ENCODE results near the gene KCNIP1. TPM values are rescaled to one million over a fixed set of nuclear protein-coding genes. Genes with fewer than 3 reads are reported as not detected.

The KCNIP1 gene
- total RNA-seq, 3 donors from 2014 or later (not counting 1 experiment from before 2014, with no cell fraction given), result not detected

GRCh38 chr5:170738840-170739239 is 235.0 kb downstream of the KCNIP1 start:
- Mint-ChIP-seq H3K9me3 (peaks cover 0 to 5% of the 10 kb centered on the region in 2 donors), H3K27me3 (ENCODE audit: low read depth in 2 of 2) (peaks cover 16 to 44% of the 10 kb centered on the region in 2 donors), H3K36me3 (no peaks in the 10 kb centered on the region), H3K27ac (no peak overlapping the region), H3K4me3 (no peak overlapping the region), H3K4me1 (peaks cover 0 to under 1% of the 10 kb centered on the region in 2 donors)
- TF ChIP-seq CTCF (IDR thresholded peaks at IDR 0.05), result no peak
- no peaks in the 10 kb centered on the region for H3K36me3 ChIP-seq (ENCODE audit: control insufficient read depth, insufficient read depth, low read length)
- no peak overlapping the region for H3K4me3 ChIP-seq (ENCODE audit: low read length)
- ATAC-seq (no peak), DNase-seq (no peak)
- H3K9me3 ChIP-seq (ENCODE audit: control insufficient read depth, insufficient read depth, low read length), result no peaks in the 10 kb centered on the region
- H3K27ac ChIP-seq (ENCODE audit: low read length), result no peak overlapping the region
- intact Hi-C loops (cut with micrococcal nuclease), result no loop called here
- no peaks in the 10 kb centered on the region for H3K4me1 ChIP-seq (ENCODE audit: control insufficient read depth, insufficient read depth, low read length)
- WGBS (ENCODE audit: insufficient coverage), result 67% methylated on average over 3 of the region's 3 CpGs
- H3K27me3 ChIP-seq (ENCODE audit: control insufficient read depth, insufficient read depth, low read length), result no peaks in the 10 kb centered on the region

- intact Hi-C loops (cut with micrococcal nuclease), result no loop called here
- Mint-ChIP-seq H3K27me3 (ENCODE audit: low read depth in 2 of 2) (peaks cover 21 to 44% of the 10 kb centered on the region in 2 donors), H3K4me1 (peaks cover 0 to 6% of the 10 kb centered on the region in 2 donors), H3K9me3 (peaks cover 0 to 5% of the 10 kb centered on the region in 2 donors), H3K36me3 (no peaks in the 10 kb centered on the region), H3K27ac (no peak overlapping the region), H3K4me3 (no peak overlapping the region)
- Histone ChIP-seq H3K27ac (ENCODE audit: low read length) (no peak overlapping the region), H3K4me3 (ENCODE audit: low read length) (no peak overlapping the region), H3K36me3 (ENCODE audit: control insufficient read depth, insufficient read depth, low read length) (no peaks in the 10 kb centered on the region), H3K4me1 (ENCODE audit: control insufficient read depth, insufficient read depth, low read length) (peaks cover 4% of the 10 kb centered on the region), H3K27me3 (ENCODE audit: control insufficient read depth, insufficient read depth, low read length) (no peaks in the 10 kb centered on the region), H3K9me3 (ENCODE audit: control insufficient read depth, insufficient read depth, low read length) (no peaks in the 10 kb centered on the region)
- DNase-seq, result no peak
- TF ChIP-seq CTCF (IDR thresholded peaks at IDR 0.05), result no peak
- ATAC-seq, result no peak
- WGBS (ENCODE audit: insufficient coverage), result 90% methylated on average over 4 of the region's 4 CpGs
Measured at GRCh38 chr5:170739446-170739845, 235.6 kb downstream of the KCNIP1 start.

GRCh38 chr5:170740551-170741205 is 236.9 kb downstream of the KCNIP1 start:
- TF ChIP-seq CTCF (IDR thresholded peaks at IDR 0.05), result no peak
- Mint-ChIP-seq H3K4me3 (no peak overlapping the region), H3K9me3 (peaks cover 0 to 2% of the 10 kb centered on the region in 2 donors), H3K27ac (no peak overlapping the region), H3K36me3 (no peaks in the 10 kb centered on the region), H3K27me3 (ENCODE audit: low read depth in 2 of 2) (peaks cover 18 to 34% of the 10 kb centered on the region in 2 donors), H3K4me1 (peaks cover 0 to 6% of the 10 kb centered on the region in 2 donors)
- no peak for DNase-seq
- no peaks in the 10 kb centered on the region for H3K9me3 ChIP-seq (ENCODE audit: control insufficient read depth, insufficient read depth, low read length)
- H3K27ac ChIP-seq (ENCODE audit: low read length), result no peak overlapping the region
- H3K27me3 ChIP-seq (ENCODE audit: control insufficient read depth, insufficient read depth, low read length), result peaks cover 2% of the 10 kb centered on the region
- H3K36me3 ChIP-seq (ENCODE audit: control insufficient read depth, insufficient read depth, low read length), result no peaks in the 10 kb centered on the region
- H3K4me1 ChIP-seq (ENCODE audit: control insufficient read depth, insufficient read depth, low read length), result peaks cover 7% of the 10 kb centered on the region
- intact Hi-C loops (cut with micrococcal nuclease), result no loop called here
- no peak overlapping the region for H3K4me3 ChIP-seq (ENCODE audit: low read length)
- WGBS (ENCODE audit: insufficient coverage), result 93% methylated on average over 3 of the region's 3 CpGs
- ATAC-seq, result no peak

- peaks cover 0 to 6% of the 10 kb centered on the region in 2 donors for H3K4me1 Mint-ChIP-seq
- H3K36me3 ChIP-seq (ENCODE audit: control insufficient read depth, insufficient read depth, low read length), result no peaks in the 10 kb centered on the region
- H3K9me3 ChIP-seq (ENCODE audit: control insufficient read depth, insufficient read depth, low read length), result no peaks in the 10 kb centered on the region
- H3K27me3 Mint-ChIP-seq (ENCODE audit: low read depth in 2 of 2), result peaks cover 14 to 23% of the 10 kb centered on the region in 2 donors
- no peaks in the 10 kb centered on the region for H3K9me3 Mint-ChIP-seq
- H3K4me3 Mint-ChIP-seq, result no peak overlapping the region
- H3K27ac ChIP-seq (ENCODE audit: low read length), result no peak overlapping the region
- intact Hi-C loops (cut with micrococcal nuclease), result no loop called here
- no peak for DNase-seq
- peaks cover 2% of the 10 kb centered on the region for H3K27me3 ChIP-seq (ENCODE audit: control insufficient read depth, insufficient read depth, low read length)
- ATAC-seq, result no peak
- no peak overlapping the region for H3K27ac Mint-ChIP-seq
- peaks cover 7% of the 10 kb centered on the region for H3K4me1 ChIP-seq (ENCODE audit: control insufficient read depth, insufficient read depth, low read length)
- no peak overlapping the region for H3K4me3 ChIP-seq (ENCODE audit: low read length)
- TF ChIP-seq CTCF (IDR thresholded peaks at IDR 0.05), result no peak
- H3K36me3 Mint-ChIP-seq, result no peaks in the 10 kb centered on the region
- 84% methylated on average over 8 of the region's 8 CpGs for WGBS (ENCODE audit: insufficient coverage)
Measured at GRCh38 chr5:170741801-170742200, 238.0 kb downstream of the KCNIP1 start.

All from natural killer cell (primary cell).